B cell (primary cell): ENCODE measurements around the gene CDC42SE1.
A peak's percentile ranks its signal among the peaks of the same experiment; 100 is the strongest.

Experiments used
- EZH2 ChIP-seq: IDR thresholded peaks from 2 replicates; pipeline ENCODE4 v1.6.1; 2012; ENCODE audit warnings: borderline replicate concordance, low read depth, mild to moderate bottlenecking, moderate library complexity, low read length; ENCODE audit not compliant: insufficient read depth, poor library complexity, severe bottlenecking
- TF ChIP-seq, protein P1 (sequence below): fragments of 200-600 bp; IDR thresholded peaks from one replicate; pipeline ENCODE4 v1.8.0; 2022; ENCODE audit warnings: antibody characterized with exemption, mild to moderate bottlenecking

GRCh38 chr1:151059109-151060006 lies at the start of gene CDC42SE1:
- TF ChIP-seq, protein P1, sequence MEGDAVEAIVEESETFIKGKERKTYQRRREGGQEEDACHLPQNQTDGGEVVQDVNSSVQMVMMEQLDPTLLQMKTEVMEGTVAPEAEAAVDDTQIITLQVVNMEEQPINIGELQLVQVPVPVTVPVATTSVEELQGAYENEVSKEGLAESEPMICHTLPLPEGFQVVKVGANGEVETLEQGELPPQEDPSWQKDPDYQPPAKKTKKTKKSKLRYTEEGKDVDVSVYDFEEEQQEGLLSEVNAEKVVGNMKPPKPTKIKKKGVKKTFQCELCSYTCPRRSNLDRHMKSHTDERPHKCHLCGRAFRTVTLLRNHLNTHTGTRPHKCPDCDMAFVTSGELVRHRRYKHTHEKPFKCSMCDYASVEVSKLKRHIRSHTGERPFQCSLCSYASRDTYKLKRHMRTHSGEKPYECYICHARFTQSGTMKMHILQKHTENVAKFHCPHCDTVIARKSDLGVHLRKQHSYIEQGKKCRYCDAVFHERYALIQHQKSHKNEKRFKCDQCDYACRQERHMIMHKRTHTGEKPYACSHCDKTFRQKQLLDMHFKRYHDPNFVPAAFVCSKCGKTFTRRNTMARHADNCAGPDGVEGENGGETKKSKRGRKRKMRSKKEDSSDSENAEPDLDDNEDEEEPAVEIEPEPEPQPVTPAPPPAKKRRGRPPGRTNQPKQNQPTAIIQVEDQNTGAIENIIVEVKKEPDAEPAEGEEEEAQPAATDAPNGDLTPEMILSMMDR, result peak; percentile 85
- TF ChIP-seq EZH2, result no peak
